Bronchial epithelial cell (primary cell): ENCODE results near the gene RNF135. TPM values are rescaled to one million over a fixed set of nuclear protein-coding genes. Genes with fewer than 3 reads are reported as not detected.

Source experiments
- DNase-seq: peaks from one replicate; pipeline ENCODE4 v3.0.0-alpha.2; 2010; ENCODE audit warnings: low read depth
- FAIRE-seq: peaks from 2 replicates; lab custom pipeline; 2011; peaks lifted over from hg19 to GRCh38; lab: Jason Lieb, UNC
- H3K27me3 ChIP-seq: 2 replicates; pipeline ENCODE4 v1.5.1; 2011; ENCODE audit warnings: low read length; ENCODE audit not compliant: control insufficient read depth, insufficient read depth
- H3K36me3 ChIP-seq: 2 replicates; pipeline ENCODE4 v1.5.1; 2011; ENCODE audit warnings: low read length; ENCODE audit not compliant: control insufficient read depth, insufficient read depth
- H3K4me3 ChIP-seq: 2 replicates; pipeline ENCODE4 v1.5.1; 2011; ENCODE audit warnings: mild to moderate bottlenecking, low read depth, low read length, control low read depth
- total RNA-seq: library from RNA; depleted of rRNA; stranded (reverse); fragments of >200 nt; gene quantifications from 2 replicates; pipeline ENCODE4 v1.2.1, GENCODE V29; 2014
- TF ChIP-seq, protein P1 (sequence below): IDR thresholded peaks from 2 replicates; pipeline ENCODE4 v1.5.1; 2011; ENCODE audit warnings: mild to moderate bottlenecking, moderate library complexity, low read length, control low read depth, inconsistent platforms; ENCODE audit not compliant: insufficient read depth, severe bottlenecking

Gene RNF135
- total RNA-seq, 1 donor from 2014 or later, result 9.2 TPM

DNA sequence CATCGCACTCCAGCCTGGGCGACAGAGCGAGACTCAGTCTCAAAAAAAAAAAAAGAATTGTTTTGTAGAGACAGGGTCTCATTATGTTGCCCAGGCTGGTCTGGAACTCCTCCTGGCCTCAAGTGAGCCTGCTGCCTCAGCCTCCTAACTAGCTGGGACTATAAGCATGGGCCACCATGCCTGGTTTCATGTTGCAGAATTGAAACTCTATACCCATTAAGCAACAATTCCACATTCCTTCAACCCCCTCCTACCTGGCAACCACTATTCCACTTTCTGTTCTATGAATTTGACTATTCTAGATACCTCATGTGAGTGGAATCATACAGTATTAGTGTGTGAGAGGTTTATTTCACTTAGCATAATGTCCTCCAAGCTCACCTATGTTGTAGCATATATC lies 24.5 kb downstream of the RNF135 start:
- TF ChIP-seq, protein P1, sequence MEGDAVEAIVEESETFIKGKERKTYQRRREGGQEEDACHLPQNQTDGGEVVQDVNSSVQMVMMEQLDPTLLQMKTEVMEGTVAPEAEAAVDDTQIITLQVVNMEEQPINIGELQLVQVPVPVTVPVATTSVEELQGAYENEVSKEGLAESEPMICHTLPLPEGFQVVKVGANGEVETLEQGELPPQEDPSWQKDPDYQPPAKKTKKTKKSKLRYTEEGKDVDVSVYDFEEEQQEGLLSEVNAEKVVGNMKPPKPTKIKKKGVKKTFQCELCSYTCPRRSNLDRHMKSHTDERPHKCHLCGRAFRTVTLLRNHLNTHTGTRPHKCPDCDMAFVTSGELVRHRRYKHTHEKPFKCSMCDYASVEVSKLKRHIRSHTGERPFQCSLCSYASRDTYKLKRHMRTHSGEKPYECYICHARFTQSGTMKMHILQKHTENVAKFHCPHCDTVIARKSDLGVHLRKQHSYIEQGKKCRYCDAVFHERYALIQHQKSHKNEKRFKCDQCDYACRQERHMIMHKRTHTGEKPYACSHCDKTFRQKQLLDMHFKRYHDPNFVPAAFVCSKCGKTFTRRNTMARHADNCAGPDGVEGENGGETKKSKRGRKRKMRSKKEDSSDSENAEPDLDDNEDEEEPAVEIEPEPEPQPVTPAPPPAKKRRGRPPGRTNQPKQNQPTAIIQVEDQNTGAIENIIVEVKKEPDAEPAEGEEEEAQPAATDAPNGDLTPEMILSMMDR, result no peak
- DNase-seq, result no peak
- H3K27me3 ChIP-seq, result no peaks in the 10 kb centered on the region
- peaks cover 20% of the 10 kb centered on the region for H3K36me3 ChIP-seq
- FAIRE-seq, result no peak
- H3K4me3 ChIP-seq, result no peak overlapping the region

DNA sequence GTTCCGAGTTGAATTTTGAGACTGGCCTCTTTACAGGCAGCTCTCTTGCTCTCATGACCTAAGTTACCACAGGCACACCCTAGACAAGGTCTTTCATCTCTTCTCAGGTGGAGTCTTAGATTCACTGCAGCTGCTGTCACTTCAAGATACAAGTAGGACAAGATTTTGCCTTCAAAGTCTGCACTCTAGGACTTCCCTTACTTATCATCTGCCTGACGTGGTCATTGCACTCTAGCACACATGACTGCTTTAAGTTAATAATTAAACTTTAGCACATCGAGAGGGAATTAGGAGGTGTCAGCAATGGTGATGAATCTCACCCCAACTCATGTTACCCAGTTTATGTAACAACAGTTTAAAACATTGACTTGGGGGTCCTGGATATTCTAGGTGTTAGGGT lies 25.6 kb downstream of the RNF135 start:
- FAIRE-seq (no peak), DNase-seq (no peak)
- no peaks in the 10 kb centered on the region for H3K27me3 ChIP-seq
- no peak overlapping the region for H3K4me3 ChIP-seq
- peaks cover 20% of the 10 kb centered on the region for H3K36me3 ChIP-seq
- TF ChIP-seq, protein P1, result no peak

DNA sequence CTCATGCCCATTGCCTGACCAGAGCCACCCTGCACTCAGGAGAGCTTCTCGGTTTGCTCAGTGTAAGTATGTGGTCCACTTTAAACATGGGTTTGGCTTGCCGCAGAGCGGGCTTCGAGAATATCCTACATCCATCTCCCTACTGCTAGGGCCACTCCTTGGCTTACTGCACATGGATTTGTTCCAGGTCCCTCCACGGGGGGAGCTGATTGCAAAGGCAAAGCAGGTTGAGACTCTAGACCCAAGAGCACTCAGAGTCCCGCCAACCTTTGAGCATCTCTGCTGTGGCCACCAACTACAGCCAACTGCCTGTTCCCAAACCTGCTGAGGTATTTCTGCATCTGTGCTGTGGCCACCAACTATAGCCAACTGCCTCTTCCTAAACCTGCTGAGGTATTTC lies 26.4 kb downstream of the RNF135 start:
- FAIRE-seq, result no peak
- Histone ChIP-seq H3K4me3 (no peak overlapping the region), H3K27me3 (no peaks in the 10 kb centered on the region), H3K36me3 (peaks cover 21% of the 10 kb centered on the region)
- no peak for DNase-seq
- TF ChIP-seq, protein P1, result no peak

DNA sequence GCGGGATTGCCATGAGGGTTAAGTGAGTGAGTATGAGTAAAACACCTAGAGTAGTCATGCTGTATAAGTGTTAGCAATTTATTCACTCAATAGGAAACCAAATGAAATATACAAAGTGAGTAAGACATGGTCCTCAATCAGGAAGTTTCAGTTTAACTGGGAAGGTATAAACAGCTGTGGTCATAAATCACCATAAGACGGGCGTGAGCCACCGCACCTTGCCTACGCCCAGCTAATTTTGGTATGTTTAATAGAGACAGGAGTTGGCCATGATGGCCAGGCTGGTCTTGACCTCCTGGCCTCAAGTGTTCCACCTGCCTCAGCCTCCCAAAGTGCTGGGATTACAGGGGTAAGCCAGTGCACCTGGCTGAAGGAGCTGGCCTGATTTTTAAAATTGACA lies 27.0 kb downstream of the RNF135 start:
- Histone ChIP-seq H3K4me3 (no peak overlapping the region), H3K36me3 (peaks cover 21% of the 10 kb centered on the region), H3K27me3 (no peaks in the 10 kb centered on the region)
- TF ChIP-seq, protein P1, result no peak
- no peak for FAIRE-seq
- DNase-seq, result no peak

DNA sequence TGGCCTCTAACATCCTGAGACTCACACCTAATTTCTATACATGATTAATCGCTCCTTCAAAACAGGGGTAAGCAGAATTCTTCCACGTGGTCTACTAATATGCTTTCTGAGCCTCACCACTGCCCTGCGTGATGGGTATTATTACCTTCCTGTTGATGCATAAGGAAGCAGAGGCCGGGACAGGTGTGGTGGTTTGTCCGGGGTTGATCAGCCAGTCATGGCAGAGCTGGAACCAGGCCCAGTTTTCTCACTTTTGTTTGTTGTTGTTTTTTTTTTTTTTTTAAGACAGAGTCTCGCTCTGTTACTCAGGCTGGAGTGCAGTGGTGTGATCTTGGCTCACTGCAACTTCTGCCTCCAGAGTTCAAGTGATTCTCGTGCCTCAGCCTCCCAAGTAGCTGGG lies 31.2 kb downstream of the RNF135 start:
- DNase-seq (no peak), FAIRE-seq (no peak)
- TF ChIP-seq, protein P1, result no peak
- Histone ChIP-seq H3K27me3 (no peaks in the 10 kb centered on the region), H3K4me3 (no peak overlapping the region), H3K36me3 (peaks cover 14% of the 10 kb centered on the region)

DNA sequence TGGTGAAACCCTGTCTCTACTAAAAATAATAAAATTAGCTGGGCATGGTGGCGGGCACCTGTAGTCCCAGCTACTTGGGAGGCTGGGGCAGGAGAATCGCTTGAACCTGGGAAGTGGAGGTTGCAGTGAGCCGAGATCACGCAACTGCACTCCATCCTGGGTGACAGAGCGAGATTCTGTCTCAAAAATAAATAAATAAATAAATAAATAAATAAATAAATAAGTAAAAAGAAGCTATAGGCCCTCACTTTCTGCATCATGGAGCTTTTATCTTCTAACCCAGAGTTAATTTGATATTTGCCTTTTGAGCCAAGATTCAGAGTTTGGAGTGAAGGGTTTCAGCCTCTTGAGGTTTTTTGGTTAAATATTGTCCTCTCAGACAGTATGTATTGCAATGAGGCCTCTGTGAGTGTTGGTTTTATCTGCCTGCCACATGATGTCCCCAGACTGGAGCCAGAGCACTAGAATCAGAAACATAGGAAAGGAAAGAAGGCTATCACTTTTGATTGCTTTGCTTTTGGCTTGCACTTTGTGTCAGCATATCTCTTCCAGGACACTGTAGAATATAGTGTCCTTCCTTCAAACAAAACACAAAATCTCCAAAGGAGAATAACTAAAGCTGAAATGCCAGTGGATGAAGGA lies 32.5 kb downstream of the RNF135 start:
- no peak overlapping the region for H3K4me3 ChIP-seq
- TF ChIP-seq, protein P1, result no peak
- no peaks in the 10 kb centered on the region for H3K27me3 ChIP-seq
- DNase-seq, result no peak
- FAIRE-seq, result no peak
- H3K36me3 ChIP-seq, result peaks cover 8% of the 10 kb centered on the region
